ENCODE results near the gene GALNTL6.

DNA sequence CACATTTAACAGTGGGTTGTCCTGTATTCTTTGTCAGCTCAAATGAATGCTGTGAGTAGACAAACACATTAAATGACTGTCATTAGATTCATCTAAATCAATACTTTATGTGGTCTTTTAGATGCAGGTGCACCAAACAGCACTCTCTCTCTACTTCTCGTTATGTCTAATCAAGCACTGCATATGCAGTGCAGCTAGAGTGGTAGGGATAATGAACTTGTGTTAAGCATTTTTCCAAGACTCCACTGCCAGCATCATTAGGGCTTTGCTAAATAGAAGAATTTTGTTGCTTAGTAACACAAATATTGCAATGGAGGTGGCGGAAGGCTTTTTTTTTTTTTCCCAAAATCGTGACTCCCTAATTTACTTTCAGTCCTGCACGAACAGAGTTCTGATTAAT lies 908.5 kb downstream of the GALNTL6 start:
- TF ChIP-seq, protein P1, sequence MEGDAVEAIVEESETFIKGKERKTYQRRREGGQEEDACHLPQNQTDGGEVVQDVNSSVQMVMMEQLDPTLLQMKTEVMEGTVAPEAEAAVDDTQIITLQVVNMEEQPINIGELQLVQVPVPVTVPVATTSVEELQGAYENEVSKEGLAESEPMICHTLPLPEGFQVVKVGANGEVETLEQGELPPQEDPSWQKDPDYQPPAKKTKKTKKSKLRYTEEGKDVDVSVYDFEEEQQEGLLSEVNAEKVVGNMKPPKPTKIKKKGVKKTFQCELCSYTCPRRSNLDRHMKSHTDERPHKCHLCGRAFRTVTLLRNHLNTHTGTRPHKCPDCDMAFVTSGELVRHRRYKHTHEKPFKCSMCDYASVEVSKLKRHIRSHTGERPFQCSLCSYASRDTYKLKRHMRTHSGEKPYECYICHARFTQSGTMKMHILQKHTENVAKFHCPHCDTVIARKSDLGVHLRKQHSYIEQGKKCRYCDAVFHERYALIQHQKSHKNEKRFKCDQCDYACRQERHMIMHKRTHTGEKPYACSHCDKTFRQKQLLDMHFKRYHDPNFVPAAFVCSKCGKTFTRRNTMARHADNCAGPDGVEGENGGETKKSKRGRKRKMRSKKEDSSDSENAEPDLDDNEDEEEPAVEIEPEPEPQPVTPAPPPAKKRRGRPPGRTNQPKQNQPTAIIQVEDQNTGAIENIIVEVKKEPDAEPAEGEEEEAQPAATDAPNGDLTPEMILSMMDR (IDR thresholded peaks at IDR 0.05; ENCODE audit: insufficient read depth, low read depth, low read length) = no peak
- TF ChIP-seq EZH2 (IDR thresholded peaks at IDR 0.05; ENCODE audit: insufficient read depth, low read length) = no peak
